Measurements from ENCODE around the gene CXCL14. TPM values are rescaled to one million over a fixed set of nuclear protein-coding genes. Genes with fewer than 3 reads are reported as not detected.

CXCL14 gene
- total RNA-seq, 1 donor from 2014 or later: 42.4 TPM

- no peak for TF ChIP-seq CTCF (IDR thresholded peaks at IDR 0.05)
- H3K36me3 ChIP-seq: no peaks in the 10 kb centered on the region
- DNase-seq (no peak), ATAC-seq (no peak)
- intact Hi-C loops (cut with DNase I): no loop called here
- peaks cover 5% of the 10 kb centered on the region for H3K27me3 ChIP-seq (ENCODE audit: low read depth)
- H3K4me1 ChIP-seq: no peaks in the 10 kb centered on the region
- H3K27ac ChIP-seq: no peak overlapping the region
- no peak overlapping the region for H3K4me3 ChIP-seq
- H3K9me3 ChIP-seq: no peaks in the 10 kb centered on the region
These were observed 18.0 kb upstream of the CXCL14 start for GRCh38 chr5:135596788-135597187.

DNA sequence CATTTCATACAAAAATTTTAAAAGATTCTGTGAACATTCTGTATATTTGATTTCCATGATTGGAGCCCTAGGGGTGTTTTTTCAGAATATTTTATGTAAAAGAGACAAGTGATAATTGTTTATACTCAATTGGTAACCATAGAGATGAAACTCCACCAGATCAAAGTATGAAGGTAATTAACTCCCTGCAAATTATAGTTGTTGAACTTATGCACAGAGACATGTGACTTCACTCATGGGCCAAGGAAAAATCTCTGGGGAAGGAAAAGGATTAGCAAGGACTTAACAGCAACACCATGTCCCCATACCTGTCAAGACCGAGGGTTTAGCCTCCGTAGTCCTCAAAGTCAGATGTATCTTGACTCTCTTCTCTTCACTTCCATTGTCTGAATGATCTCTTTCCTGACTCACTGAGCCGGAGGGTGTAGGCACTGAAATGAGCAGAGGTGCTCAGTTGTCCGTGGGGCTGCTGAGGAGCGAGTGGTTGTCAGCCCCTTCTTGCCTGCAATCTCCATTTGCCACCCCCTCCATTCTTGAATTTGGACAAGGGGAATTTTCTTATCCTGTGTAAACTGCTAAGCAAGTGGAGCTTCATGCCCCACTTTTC lies 17.5 kb upstream of the CXCL14 start:
- H3K27me3 ChIP-seq (ENCODE audit: low read depth): peaks cover 5% of the 10 kb centered on the region
- no peak for TF ChIP-seq CTCF (IDR thresholded peaks at IDR 0.05)
- DNase-seq (no peak), ATAC-seq (no peak)
- no peak overlapping the region for H3K27ac ChIP-seq
- H3K9me3 ChIP-seq: no peaks in the 10 kb centered on the region
- H3K4me3 ChIP-seq: no peak overlapping the region
- no peaks in the 10 kb centered on the region for H3K36me3 ChIP-seq
- H3K4me1 ChIP-seq: no peaks in the 10 kb centered on the region
- intact Hi-C loops (cut with DNase I): no loop called here

- no peak for TF ChIP-seq CTCF (IDR thresholded peaks at IDR 0.05)
- ATAC-seq (no peak), DNase-seq (no peak)
These were observed 15.7 kb upstream of the CXCL14 start for GRCh38 chr5:135594416-135594960.

GRCh38 chr5:135593886-135594285 lies 15.1 kb upstream of the CXCL14 start:
- no peaks in the 10 kb centered on the region for H3K9me3 ChIP-seq
- H3K4me3 ChIP-seq: no peak overlapping the region
- DNase-seq (no peak), ATAC-seq (no peak)
- peaks cover 5% of the 10 kb centered on the region for H3K27me3 ChIP-seq (ENCODE audit: low read depth)
- no peaks in the 10 kb centered on the region for H3K36me3 ChIP-seq
- no peaks in the 10 kb centered on the region for H3K4me1 ChIP-seq
- no peak for TF ChIP-seq CTCF (IDR thresholded peaks at IDR 0.05)
- no peak overlapping the region for H3K27ac ChIP-seq
- intact Hi-C loops (cut with DNase I): no loop called here

More at GRCh38 chr5:135594416-135594960, 15.7 kb upstream of the CXCL14 start:
- no peak overlapping the region for H3K4me3 ChIP-seq
- no peaks in the 10 kb centered on the region for H3K9me3 ChIP-seq
- intact Hi-C loops (cut with DNase I): no loop called here
- no peaks in the 10 kb centered on the region for H3K4me1 ChIP-seq
- no peaks in the 10 kb centered on the region for H3K36me3 ChIP-seq
- peaks cover 5% of the 10 kb centered on the region for H3K27me3 ChIP-seq (ENCODE audit: low read depth)
- H3K27ac ChIP-seq: no peak overlapping the region

GRCh38 chr5:135593141-135593540 lies 14.3 kb upstream of the CXCL14 start:
- intact Hi-C loops (cut with DNase I): no loop called here

More at GRCh38 chr5:135593141-135593540, 14.3 kb upstream of the CXCL14 start:
- Histone ChIP-seq H3K27me3 (ENCODE audit: low read depth) (peaks cover 5% of the 10 kb centered on the region), H3K27ac (no peak overlapping the region), H3K4me3 (no peak overlapping the region), H3K36me3 (no peaks in the 10 kb centered on the region), H3K9me3 (no peaks in the 10 kb centered on the region), H3K4me1 (no peaks in the 10 kb centered on the region)
- no peak for TF ChIP-seq CTCF (IDR thresholded peaks at IDR 0.05)
- no peak for ATAC-seq
- DNase-seq: no peak
